GOT3 (cell line): Measurements from ENCODE around the gene CNTLN.

Source experiments
- DNase-seq: peaks from one replicate; lab custom pipeline; 2025; ENCODE audit warnings: mixed read lengths; lab: John Stamatoyannopoulos, UW

The CNTLN gene, protein sequence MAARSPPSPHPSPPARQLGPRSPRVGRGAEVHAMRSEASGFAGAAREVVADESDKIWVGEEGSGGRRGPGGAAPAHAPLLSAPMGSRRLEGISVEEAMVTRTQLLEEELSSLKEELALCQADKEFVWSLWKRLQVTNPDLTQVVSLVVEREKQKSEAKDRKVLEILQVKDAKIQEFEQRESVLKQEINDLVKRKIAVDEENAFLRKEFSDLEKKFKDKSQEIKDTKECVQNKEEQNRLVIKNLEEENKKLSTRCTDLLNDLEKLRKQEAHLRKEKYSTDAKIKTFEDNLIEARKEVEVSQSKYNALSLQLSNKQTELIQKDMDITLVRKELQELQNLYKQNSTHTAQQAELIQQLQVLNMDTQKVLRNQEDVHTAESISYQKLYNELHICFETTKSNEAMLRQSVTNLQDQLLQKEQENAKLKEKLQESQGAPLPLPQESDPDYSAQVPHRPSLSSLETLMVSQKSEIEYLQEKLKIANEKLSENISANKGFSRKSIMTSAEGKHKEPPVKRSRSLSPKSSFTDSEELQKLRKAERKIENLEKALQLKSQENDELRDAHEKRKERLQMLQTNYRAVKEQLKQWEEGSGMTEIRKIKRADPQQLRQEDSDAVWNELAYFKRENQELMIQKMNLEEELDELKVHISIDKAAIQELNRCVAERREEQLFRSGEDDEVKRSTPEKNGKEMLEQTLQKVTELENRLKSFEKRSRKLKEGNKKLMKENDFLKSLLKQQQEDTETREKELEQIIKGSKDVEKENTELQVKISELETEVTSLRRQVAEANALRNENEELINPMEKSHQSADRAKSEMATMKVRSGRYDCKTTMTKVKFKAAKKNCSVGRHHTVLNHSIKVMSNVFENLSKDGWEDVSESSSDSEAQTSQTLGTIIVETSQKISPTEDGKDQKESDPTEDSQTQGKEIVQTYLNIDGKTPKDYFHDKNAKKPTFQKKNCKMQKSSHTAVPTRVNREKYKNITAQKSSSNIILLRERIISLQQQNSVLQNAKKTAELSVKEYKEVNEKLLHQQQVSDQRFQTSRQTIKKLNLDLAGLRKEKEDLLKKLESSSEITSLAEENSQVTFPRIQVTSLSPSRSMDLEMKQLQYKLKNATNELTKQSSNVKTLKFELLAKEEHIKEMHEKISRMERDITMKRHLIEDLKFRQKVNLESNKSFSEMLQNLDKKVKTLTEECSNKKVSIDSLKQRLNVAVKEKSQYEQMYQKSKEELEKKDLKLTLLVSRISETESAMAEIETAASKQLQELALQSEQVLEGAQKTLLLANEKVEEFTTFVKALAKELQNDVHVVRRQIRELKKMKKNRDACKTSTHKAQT (N-terminal part only)

DNA sequence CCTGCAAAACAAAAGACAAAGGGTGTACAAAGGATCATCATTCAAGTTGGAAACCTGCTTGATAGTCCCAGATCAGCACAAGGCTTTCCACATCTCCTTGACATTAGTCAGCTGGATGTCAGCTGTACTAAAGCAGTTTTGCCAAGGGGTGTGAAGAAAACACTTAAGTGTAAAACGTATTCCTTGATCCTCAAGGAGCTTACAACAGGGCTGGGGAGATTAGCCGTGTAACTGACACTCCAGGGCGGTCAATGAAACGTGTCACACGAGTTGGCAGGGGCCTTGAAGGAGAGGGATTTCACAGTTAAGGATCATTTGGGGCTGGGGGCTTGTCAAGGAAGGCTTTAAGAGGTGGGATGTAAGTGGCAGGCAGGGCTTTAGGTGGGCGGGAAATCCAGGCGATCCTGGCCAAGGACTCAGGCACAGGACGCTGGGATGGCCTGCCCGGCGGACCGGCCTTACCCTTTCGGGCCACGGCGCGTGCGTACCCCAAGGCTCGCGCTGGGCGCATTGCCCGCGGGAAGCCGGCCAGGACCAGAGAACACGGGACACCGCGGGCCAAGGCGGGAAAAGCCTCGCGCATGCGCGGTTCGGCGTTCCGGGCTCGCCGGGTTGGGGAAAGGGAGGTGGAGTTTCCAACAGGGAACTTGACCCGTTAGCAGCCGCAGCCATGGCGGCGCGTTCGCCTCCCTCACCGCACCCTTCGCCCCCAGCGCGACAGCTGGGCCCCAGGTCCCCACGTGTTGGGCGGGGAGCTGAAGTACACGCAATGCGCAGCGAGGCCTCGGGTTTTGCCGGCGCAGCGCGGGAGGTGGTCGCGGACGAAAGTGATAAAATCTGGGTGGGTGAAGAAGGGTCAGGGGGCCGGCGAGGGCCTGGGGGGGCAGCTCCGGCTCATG is at the start of gene CNTLN:
Gene CNTLN (plus strand): TSS at position 645 of the 899 bp plus-strand sequence. CDS start 26 bp downstream, at position 671.
- DNase-seq, result peak; percentile 48

DNA sequence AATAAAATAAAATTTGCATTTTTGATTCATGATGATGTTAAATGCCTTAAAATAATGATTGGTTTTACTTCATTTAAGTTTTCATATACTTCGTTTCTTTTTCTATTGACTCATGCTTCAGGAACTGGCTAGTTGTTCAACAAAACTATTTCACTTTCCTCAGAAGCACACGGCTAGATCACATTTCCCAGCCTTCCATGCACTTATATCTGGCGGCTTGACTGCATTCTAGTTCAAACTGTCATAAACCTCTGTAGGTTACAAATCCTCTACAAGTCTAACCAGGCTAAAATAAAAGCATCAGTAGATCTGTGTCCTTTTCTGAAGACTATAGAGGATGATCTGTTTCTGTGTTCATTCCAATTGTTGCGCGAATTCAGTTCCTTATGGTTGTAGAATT is 46.3 kb upstream of the CNTLN start:
- DNase-seq, result no peak

DNA sequence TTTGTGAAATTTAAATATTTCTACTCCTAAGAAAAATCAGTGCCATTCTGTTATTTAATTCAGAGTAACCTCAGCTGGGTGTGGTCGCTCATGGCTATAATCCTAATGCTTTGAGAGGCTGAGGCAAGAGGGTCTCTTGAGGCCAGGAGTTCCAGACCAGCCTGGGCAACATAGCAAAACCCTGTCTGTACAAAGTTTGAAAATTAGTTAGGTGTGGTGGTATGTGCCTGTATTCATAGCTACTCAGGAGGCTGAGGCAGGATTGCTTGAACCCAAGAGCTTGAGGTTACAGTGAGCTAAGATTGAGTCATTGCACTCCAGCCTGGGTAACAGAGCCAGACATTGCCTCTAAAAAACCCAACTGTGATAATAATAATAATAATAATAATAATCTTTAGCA is 44.8 kb upstream of the CNTLN start:
- DNase-seq, result no peak

DNA sequence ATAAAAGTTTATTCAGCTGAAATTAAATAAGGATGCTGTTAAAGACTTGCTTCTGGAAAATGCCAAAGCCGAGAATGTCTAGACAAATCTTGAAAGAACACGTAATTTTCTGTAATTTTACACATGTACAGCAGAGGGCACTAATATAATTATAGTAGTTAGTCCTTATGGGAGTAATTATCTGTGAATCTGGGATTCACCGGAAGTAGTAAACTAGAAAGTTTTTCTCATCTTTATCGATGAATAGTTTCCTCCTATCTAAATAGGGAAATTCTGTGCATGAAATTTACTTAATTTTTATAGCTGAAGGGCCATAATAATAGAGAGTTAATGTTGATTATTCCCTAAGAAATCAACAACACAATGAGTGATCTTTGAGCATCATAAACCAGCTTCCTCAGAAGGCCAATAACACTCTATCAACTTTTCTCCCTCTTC is 18.4 kb upstream of the CNTLN start:
- DNase-seq, result no peak

DNA sequence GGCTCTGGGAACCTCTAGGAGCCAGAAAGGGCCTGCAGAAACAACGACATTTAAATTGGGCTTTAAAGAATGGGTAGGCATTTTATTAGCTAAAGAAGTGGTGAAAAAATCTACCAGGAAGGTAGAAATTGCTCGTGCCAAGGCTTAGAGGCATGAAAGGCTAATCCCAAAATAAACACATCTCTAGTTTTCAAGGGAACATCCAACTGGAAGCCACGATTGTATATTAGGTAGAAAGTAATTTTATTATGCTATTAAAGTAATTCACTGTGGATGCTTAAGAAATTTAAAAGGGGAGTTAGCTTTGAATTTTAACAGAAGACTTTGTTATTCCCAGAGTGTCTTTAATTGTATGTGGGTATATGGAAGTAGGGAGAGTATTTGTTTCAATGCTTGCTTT is 17.5 kb upstream of the CNTLN start:
- no peak for DNase-seq

DNA sequence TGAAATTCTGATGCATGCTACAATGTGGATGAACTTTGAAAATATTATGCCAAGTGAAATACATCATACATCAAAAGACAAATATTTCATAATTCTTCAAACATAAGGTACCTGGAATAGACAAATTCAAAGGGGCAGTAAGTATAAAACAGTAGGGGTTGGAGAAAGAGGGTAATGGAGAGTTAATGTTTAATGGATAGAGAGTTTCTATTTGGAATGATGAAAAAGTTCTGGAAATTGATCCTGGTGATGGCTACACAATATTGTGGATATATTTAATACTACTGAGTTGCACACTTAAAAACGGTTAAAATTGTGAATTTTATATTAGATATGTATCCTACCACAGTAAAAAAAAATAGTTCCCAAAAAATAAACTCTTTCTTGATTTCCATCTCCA is 14.6 kb upstream of the CNTLN start:
- no peak for DNase-seq

DNA sequence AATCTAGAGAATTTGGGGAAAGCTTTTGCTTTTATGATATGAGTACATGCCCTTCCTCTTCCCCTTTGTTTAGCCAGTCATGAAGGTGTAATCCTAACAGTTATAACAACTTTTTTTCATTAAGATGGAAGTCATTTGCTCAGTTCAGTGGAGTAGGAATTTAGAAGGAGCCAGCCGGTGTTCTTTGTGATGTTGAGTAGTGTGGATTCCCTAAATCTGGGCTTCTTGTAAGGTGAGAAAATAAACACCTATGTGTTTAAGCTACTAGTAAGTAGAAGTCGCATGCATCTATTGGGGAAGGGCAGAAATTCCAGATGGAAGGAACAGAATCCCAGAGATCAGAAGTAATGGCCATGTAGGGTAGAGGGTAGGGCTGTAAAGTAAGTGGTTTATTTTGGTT is 13.6 kb upstream of the CNTLN start:
- DNase-seq, result no peak

DNA sequence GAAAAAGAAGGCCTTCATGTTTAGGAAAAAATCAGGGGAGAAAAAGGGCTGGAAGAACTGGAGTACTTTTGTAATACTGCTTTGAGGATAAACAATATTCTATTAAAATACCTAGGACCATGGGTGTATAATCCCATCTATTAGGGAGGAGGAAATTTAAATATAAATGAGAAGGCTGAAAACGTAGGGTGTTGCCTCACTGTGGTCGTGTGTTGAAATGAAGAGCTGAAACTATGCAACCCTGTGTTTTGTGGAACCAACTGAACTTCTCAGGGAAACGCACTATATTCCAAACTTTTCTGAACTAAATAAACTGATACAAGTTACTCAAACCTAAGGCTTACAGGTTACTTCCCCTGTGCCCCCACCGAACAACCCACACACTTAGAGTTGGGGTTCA is 4.5 kb upstream of the CNTLN start:
- DNase-seq, result no peak

DNA sequence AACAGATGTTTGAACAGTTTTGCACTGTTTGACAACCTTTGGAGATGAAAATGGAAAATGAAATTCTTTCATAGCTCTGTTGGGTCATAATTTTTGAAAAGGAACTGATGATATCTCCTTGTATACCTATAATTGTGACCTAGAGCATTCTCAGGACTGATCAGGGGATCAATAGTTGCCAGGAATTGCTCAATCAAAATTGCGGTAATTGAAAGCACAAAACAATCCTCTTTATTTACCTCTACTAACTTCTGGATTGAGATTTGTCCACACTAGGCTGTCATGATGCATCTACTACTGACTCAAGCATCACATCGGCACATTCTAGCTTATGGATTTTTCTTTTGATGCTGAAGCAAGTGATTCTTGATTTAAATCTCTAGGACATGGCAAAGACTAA is 4.1 kb upstream of the CNTLN start:
- no peak for DNase-seq

DNA sequence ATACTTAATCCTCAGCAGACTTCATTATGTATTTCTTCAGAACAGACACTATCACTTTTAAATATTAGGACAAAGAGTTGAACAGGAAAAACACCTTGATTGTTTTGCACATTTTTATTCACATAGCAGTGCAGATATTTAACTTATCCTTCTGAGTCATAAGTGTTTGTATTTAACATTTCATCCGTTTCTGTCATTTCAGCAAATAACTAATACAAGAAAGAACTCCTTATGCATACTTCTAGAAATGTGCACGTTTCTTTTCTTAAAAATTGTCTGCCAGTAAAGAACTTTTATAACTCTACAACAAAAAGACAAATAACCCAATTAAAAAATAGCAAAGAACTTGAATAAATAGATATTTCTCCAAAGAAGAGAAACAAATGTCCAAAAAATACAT is 3.3 kb upstream of the CNTLN start:
- no peak for DNase-seq

DNA sequence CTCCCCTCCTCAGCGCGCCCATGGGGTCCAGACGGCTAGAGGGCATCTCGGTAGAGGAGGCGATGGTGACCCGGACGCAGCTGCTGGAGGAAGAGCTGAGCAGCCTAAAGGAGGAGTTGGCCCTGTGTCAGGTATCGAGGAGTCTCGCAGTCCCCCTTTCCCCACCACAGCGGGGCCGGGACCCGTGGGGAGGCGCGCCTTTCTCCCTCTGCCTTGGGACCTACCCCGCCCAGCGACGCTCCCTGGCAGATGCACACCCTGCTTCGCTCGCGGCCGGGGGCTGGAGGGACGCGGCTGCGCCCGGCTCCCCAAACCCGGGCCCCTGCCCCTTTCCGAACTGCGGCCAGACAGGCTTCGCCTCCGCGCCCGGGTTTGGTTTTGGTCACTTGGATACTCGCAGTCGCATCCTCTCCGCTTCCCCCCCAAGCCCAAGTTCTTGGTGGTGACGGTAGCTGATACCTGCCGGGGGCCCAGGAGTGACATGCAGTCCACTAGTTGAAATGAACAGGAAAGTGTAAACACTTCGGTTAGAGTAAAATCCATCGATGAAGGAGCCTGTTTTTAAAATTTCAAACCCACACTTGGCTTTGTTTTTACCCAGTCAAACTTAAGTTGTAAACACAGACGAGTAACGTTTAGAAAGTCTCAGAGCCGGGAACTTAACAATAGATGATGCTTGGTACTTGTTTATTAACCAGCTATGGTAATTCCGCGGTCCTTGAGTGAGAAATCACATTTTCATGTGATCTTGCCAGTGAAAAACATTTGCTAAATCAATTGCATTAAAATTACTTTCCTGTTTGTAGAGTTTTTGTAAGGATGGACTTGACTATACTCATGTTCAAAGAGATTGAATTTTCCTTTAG is 688 bp downstream of the CNTLN start:
- DNase-seq, result no peak

DNA sequence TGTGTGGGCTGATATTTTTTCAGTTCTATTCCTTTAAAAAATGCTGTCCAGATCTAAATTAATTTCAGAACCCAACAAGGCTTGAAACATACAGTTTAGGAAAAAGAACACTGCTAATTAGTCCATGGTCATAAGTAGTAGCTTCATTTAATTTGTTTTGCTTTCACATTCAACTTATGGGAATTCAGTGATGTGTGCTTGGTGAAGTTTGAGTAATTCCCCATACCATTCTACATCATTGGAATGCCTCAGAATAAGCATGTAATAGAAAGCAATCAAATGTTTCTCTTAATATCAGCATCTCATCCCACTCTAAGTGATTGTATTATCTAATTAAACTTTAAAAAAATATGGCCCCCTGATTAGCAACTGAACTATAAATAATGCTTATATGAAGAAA is 2.7 kb downstream of the CNTLN start:
- no peak for DNase-seq

DNA sequence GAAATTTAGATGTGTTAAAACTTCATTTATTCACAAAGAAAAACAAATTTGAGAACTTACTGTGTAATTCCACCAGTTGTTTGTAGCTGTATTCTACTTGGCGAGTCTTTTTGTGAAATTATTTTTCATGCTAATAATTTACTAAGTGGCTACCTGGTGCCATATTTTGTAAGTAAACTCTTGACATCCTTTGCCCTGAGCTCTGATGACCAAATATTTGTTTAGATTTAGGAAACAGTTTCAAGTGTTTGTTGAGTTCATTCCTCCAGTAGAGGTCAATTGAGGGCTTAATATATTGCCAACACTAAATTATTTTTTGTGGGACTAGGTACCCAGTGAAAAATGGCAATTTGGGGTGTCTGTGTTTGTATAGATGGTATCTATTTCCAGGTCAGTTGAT is 3.7 kb downstream of the CNTLN start:
- DNase-seq, result no peak

DNA sequence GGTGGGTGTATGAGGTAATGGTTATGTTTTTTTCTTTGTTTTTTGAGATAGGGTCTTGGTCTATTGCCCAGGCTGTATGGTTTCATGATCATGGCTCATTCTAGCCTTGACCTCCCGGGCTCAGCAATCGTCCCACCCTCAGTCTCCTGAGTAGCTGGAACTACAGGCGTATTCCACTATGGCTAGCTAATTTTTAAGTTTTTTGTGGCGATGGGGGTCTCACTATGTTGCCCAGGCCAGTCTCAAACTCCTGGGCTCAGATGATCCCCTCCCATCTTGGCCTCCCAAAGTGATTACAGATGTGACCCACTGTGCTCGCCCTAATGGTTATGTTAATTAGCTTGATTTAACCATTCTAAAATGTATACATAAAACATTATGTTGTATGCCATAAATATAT is 5.6 kb downstream of the CNTLN start:
- no peak for DNase-seq

DNA sequence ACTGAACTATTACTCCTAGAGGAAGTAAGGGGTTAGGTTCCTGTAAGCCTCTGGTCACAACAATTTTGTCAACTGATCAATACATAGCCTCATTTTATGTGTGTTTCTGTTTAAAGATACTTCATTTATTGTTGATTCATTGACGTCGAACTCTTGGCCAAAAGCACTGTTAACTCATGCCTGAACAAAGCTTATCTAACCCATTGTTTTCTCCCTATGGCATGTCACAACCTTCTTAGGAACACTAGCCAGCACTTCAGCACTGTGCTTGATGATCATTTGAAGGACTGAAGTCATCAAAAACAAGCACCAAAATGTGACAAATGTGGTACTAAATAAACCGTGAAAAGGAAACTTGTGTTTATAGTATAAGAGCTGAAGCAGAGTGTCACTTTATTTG is 13.5 kb downstream of the CNTLN start:
- DNase-seq, result no peak

DNA sequence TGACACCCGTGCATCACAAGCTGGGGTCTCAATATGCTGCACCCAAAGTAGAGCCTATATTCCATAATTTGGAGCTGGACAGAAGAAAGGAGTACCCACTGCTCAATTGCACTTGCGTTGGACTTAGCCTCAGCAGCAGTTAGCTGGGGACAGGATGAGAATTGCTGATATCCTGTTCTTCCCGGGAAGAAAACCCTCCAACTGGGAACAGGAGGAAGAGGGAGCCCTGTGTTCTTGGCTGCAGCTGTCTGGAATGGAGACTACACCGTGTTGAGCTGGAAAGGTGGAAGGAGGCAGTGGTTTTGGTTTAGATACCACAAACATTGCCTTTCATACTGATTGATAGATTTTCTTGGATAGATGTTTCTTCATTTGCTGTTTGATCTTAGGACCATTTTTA is 24.6 kb downstream of the CNTLN start:
- no peak for DNase-seq

DNA sequence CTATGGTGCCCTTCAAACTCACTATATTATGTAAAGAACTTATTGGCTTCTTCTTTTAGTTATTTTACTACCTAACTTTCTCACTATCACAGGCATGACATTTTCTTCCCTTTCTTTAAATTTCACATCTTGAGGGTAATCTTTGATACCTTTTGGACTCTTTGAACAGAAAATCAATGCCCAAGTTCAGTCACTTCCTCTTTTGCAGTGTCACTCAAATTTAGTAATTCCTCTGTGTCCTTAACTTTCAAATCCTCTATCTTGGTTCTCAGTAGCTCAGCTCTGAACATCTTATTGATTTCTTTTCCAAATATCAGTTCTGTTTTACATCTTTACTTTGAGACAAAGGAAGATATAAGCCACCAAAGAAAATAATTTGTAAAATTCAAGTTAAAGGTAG is 25.5 kb downstream of the CNTLN start:
- DNase-seq, result no peak

DNA sequence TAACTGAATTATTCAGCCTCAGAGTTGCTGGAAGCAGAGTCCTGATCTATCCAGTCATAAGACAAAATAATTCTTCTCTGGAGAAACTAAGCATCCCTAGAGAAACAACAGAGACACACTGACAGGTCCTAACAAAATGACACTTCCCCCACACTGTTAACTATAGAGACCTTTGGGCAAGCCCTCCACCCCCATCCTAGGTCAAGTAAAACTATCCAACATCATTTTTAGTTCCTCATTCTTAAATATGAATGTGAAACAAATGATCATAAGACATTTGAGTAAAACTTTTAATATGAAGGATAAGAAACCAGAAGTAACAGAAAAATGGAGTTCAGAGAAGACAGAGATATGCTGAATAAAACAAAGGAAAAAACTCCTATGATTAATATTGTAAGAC is 30.9 kb downstream of the CNTLN start:
- no peak for DNase-seq

DNA sequence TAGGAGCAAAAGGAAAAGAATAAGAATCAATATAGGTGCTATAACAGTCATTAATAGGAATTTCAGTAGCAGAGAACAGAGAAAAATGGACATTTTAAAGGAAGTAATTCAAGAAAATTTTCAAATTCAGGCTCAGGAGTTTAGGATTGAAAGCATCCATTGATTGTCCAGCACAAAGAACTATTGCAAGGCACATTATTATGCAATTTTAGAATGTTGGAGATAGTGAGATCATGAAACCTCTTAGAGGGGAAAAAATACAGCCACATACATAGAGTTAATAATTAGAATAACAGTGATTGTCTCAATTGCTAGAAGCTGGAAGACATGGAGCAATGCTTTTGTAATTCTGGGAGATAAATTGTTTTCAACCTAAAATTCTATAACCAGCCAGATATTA is 31.5 kb downstream of the CNTLN start:
- DNase-seq, result no peak
